Heart right ventricle (tissue), 16 donors: ENCODE data around the gene C1QTNF9. TPM values are rescaled to one million over a fixed set of nuclear protein-coding genes. Genes with fewer than 3 reads are reported as not detected.

Experiments used
- ATAC-seq, 8 donors: fragments of 200-7000 bp; cut with Tn5 transposase; one replicate each; pipeline ENCODE4 v1.9.1; 2020; ENCODE audit warnings: mild to moderate bottlenecking in 8 of 8, moderate library complexity in 8 of 8, moderate number of reproducible peaks in 1 of 8
- DNase-seq, 2 donors: peaks; one replicate each; pipeline ENCODE4 v3.0.0-alpha.2; 2020
- H3K27ac ChIP-seq, 10 donors: fragments of 200-600 bp; sonication (generic) in 2 of 10; one replicate each; pipeline versions ENCODE4 v1.5.0 to v1.8.0; 2020 to 2022; ENCODE audit warnings: mild to moderate bottlenecking in 3 of 10
- H3K27me3 ChIP-seq, 7 donors: fragments of 200-600 bp; one replicate each; pipeline ENCODE4 v1.8.0; 2021 to 2022; ENCODE audit warnings: mild to moderate bottlenecking in 2 of 7
- H3K36me3 ChIP-seq, 9 donors: fragments of 200-600 bp; sonication (generic) in 1 of 9; one replicate each; pipeline versions ENCODE4 v1.5.0 to v1.8.0; 2020 to 2022; ENCODE audit warnings: mild to moderate bottlenecking in 2 of 9
- H3K4me1 ChIP-seq, 9 donors: fragments of 200-600 bp; sonication (generic) in 1 of 9; one replicate each; pipeline versions ENCODE4 v1.5.0 to v1.8.0; 2020 to 2022; ENCODE audit warnings: mild to moderate bottlenecking in 4 of 9
- H3K4me3 ChIP-seq, 10 donors: fragments of 200-600 bp; sonication (generic) in 2 of 10; one replicate each; pipeline versions ENCODE4 v1.5.0 to v1.8.0; 2020 to 2022; ENCODE audit warnings: mild to moderate bottlenecking in 7 of 10, moderate library complexity in 2 of 10
- H3K9me3 ChIP-seq, 11 donors: fragments of 200-600 bp in 10 of 11; sonication (generic) in 2 of 11; one replicate each; pipeline versions ENCODE4 v1.5.0 to v1.8.0; 2013 to 2022; ENCODE audit warnings: mild to moderate bottlenecking in 2 of 11, control low read depth in 1 of 11, moderate library complexity in 1 of 11
- CTCF ChIP-seq, 9 donors: fragments of 200-600 bp; sonication (generic) in 2 of 9; IDR thresholded peaks; one replicate each; pipeline versions ENCODE4 v1.5.0 to v1.8.0; 2021 to 2022; ENCODE audit warnings: antibody characterized with exemption in 9 of 9, mild to moderate bottlenecking in 5 of 9, moderate library complexity in 1 of 9
- WGBS, 2 donors: extraction: QIAGEN DNeasy Blood & Tissue Kit; methylation state at CpG; one replicate each; pipeline ENCODE4 v1.1.7; 2013; ENCODE audit warnings: inconsistent platforms in 1 of 2; 5-methylcytosine and 5-hydroxymethylcytosine counted together
- intact Hi-C, 10 donors: fragments of 100-400 bp; cut with DNase I; formaldehyde crosslinking; loops; one replicate each; pipeline versions ENCODE4 v1.11.1 to v1.14.2; 2022
- polyA plus RNA-seq, 2 donors: library from polyadenylated mRNA; stranded (reverse); fragments of 200-250 nt; gene quantifications; one replicate each; pipeline ENCODE4 v1.2.3, GENCODE V29; 2013
- total RNA-seq, 10 donors: library from RNA; stranded (reverse); fragmentation: NEBNext Ultra II Directional in 3 of 10; extraction: Animal tissue kit (Norgen Biotek cat#: 25700) in 3 of 10; gene quantifications; one replicate each; pipeline versions ENCODE4 v1.2.1 to v1.2.4, GENCODE V29; 2021 to 2023
- donor health status: Arrhythmogenic right ventricular cardiomyopathy.
- donor health status: ischemic (EF 13 %, LVEDD 7.1; RV severe dilation, severe dysfunction).
- donor health status: healthy with polysubstance abuse.
- donor health status: DM: no; HTN: yes; CAD: no.
- donor health status: DM: no; HTN: no; CAD: no.
- donor health status: ischemic (EF 25% LVEDD 6.9; RV normal size, moderate dysfunction).
- donor health status: ischemic (EF 25% LVEDD 5.7; RV mildly dilated, moderate dysfunction).
- donor health status: healthy.
- donor health status: DM: yes; HTN: yes; CAD: no.
- donor health status: Ischemic cardiomyopathy.
- donor health status: ischemic (EF 35%, LVEDD 5.7; RV mildly dilated, moderate dysfunction).
- donor health status: nonischemic (EF 11% LVEDD 7.7; RV severe dilation, severe dysfunction).
- donor health status: DM: yes; HTN: yes; CAD: no.
- donor health status: PGD.
- donor health status: ischemic (EF 29% LVEDD 5.4; RV normal size, mild dysfunction).
- donor health status: nonischemic (EF 23%, LVEDD 6.1; RV moderate dilation, normal function).

C1QTNF9 gene
- total and polyA plus RNA-seq, 12 donors = 0.30 to 7.2 (median 3.4) TPM

GRCh38 chr13:24273926-24274325, 35.5 kb upstream of the C1QTNF9 start:
- TF ChIP-seq CTCF (IDR thresholded peaks at IDR 0.05) = no peak
- Histone ChIP-seq H3K9me3 (no peaks in the 10 kb centered on the region), H3K4me1 (peaks cover 4 to 79% (median 60%) of the 10 kb centered on the region in 9 donors), H3K4me3 (no peak overlapping the region), H3K36me3 (peaks cover 0 to 3% (median 0%) of the 10 kb centered on the region in 9 donors), H3K27ac (peak overlapping the region in 8 of 10 donors; percentile 9 to 94 (median 89)), H3K27me3 (no peaks in the 10 kb centered on the region)
- WGBS, 2 donors = 88 to 91% methylated on average over 7 of the region's 7 CpGs
- ATAC-seq (no peak), DNase-seq (no peak)
- intact Hi-C loops = loop anchor here in 1 of 10 donors (5.0 kb wide), 1 partner anchor 33 kb away; the partner anchor contains the start of gene C1QTNF9

- WGBS, 2 donors = 44 to 62% methylated on average over 6 of the region's 6 CpGs
- H3K4me1 ChIP-seq = peaks cover 4 to 84% (median 60%) of the 10 kb centered on the region in 9 donors
- peak; percentile 34 to 41 for DNase-seq
- peak overlapping the region in 8 of 10 donors; percentile 9 to 94 (median 89) for H3K27ac ChIP-seq
- TF ChIP-seq CTCF (IDR thresholded peaks at IDR 0.05) = no peak
- peak in 2 of 8 donors; percentile 30 to 32 for ATAC-seq
- no peaks in the 10 kb centered on the region for H3K9me3 ChIP-seq
- intact Hi-C loops = loop anchor here in 1 of 10 donors (5.0 kb wide), 1 partner anchor 33 kb away; the partner anchor contains the start of gene C1QTNF9
- H3K36me3 ChIP-seq = peaks cover 0 to 3% (median 0%) of the 10 kb centered on the region in 9 donors
- no peaks in the 10 kb centered on the region for H3K27me3 ChIP-seq
- no peak overlapping the region for H3K4me3 ChIP-seq
These were observed 34.8 kb upstream of the C1QTNF9 start for GRCh38 chr13:24274452-24275021.

DNA sequence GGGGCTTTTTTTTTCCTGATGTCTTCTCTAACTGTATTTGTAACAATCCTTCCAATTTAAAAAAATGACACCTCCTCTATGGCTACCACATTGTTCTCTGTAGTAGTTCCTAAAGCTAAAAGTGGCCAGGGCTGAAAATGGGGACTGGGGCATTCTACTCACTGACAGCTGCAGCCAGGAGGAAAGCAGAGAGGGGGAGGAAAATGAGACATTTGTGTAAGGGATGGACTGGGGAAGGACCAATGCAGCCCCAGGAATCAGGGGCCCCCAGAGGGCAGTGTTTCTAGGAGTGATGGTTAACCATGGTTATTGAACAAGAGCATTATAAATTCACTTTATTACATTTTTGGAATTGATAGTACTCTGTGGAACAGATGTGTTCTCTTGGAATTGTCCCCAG, 34.3 kb upstream of the C1QTNF9 start:
- H3K4me1 ChIP-seq = peaks cover 4 to 84% (median 59%) of the 10 kb centered on the region in 9 donors
- H3K9me3 ChIP-seq = no peaks in the 10 kb centered on the region
- DNase-seq (no peak), ATAC-seq (no peak)
- H3K36me3 ChIP-seq = peaks cover 0 to 3% (median 0%) of the 10 kb centered on the region in 9 donors
- H3K27me3 ChIP-seq = no peaks in the 10 kb centered on the region
- peak in 1 of 9 donors; percentile 5 for TF ChIP-seq CTCF (IDR thresholded peaks at IDR 0.05)
- H3K4me3 ChIP-seq = no peak overlapping the region
- intact Hi-C loops = no loop called here
- peak overlapping the region in 7 of 10 donors; percentile 29 to 94 (median 90) for H3K27ac ChIP-seq

DNA sequence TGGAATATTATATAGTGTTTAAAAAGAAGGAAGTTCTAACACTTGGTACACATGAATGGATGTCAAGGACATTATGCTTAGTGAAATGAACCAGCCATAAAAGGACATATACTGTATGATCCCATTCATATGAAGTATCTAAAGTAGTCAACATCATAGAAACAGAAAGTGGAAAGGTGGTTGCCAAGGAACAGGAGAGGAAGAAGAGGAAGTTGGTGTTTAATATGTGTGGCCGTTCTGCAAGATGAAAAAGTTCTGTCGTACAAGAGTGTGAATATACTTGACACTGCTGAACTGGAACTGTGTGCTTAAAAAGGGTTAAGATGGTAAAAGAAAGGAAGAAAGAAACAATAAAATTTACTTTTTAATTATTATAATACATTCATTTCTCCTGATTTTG, 33.1 kb upstream of the C1QTNF9 start:
- H3K27ac ChIP-seq = peak overlapping the region in 1 of 10 donors; percentile 17
- no peaks in the 10 kb centered on the region for H3K27me3 ChIP-seq
- DNase-seq = no peak
- intact Hi-C loops = no loop called here
- ATAC-seq = no peak
- peaks cover 0 to 3% (median 0%) of the 10 kb centered on the region in 9 donors for H3K36me3 ChIP-seq
- no peak for TF ChIP-seq CTCF (IDR thresholded peaks at IDR 0.05)
- 76 to 77% methylated on average over 2 of the region's 2 CpGs for WGBS, 2 donors
- no peaks in the 10 kb centered on the region for H3K9me3 ChIP-seq
- H3K4me1 ChIP-seq = peaks cover 4 to 84% (median 48%) of the 10 kb centered on the region in 9 donors
- no peak overlapping the region for H3K4me3 ChIP-seq
